ENCODE results near the gene GABARAPL2.

Gene GABARAPL2

GRCh38 chr16:75578725-75579124 is 12.5 kb downstream of the GABARAPL2 start:
- ATAC-seq, result no peak
- TF ChIP-seq ZNF70 (CRISPR knock-in tag; IDR thresholded peaks at IDR 0.05), result no peak
- TF ChIP-seq ZFP30 (CRISPR knock-in tag; IDR thresholded peaks at IDR 0.05), result no peak
- no peak for TF ChIP-seq CSRNP3 (CRISPR knock-in tag; IDR thresholded peaks at IDR 0.05)
- TF ChIP-seq POU6F1 (CRISPR knock-in tag; IDR thresholded peaks at IDR 0.05; ENCODE audit: borderline replicate concordance, low read depth), result no peak
- TF ChIP-seq TSHZ2 (CRISPR knock-in tag; IDR thresholded peaks at IDR 0.05), result no peak
- TF ChIP-seq ZC3H10 (CRISPR knock-in tag; IDR thresholded peaks at IDR 0.05), result no peak
- no peak for TF ChIP-seq PATZ1 (CRISPR knock-in tag; IDR thresholded peaks at IDR 0.05; ENCODE audit: borderline replicate concordance)
- TF ChIP-seq BACH2 (CRISPR knock-in tag; IDR thresholded peaks at IDR 0.05; ENCODE audit: borderline replicate concordance), result no peak
- TF ChIP-seq SNAI2 (CRISPR knock-in tag; IDR thresholded peaks at IDR 0.05), result no peak
- TF ChIP-seq CREB5 (CRISPR knock-in tag; IDR thresholded peaks at IDR 0.05; ENCODE audit: low read depth), result no peak
- TF ChIP-seq GLIS3 (CRISPR knock-in tag; IDR thresholded peaks at IDR 0.05), result no peak

GRCh38 chr16:75579281-75579834 is 13.2 kb downstream of the GABARAPL2 start:
- ATAC-seq, result no peak

More at GRCh38 chr16:75579281-75579834, 13.2 kb downstream of the GABARAPL2 start:
- no peak for TF ChIP-seq ARNTL (CRISPR knock-in tag; IDR thresholded peaks at IDR 0.05; ENCODE audit: borderline replicate concordance, low read depth)
- TF ChIP-seq ESRRG (CRISPR knock-in tag; IDR thresholded peaks at IDR 0.05), result no peak
- TF ChIP-seq ZFP3 (CRISPR knock-in tag; IDR thresholded peaks at IDR 0.05), result no peak
- no peak for TF ChIP-seq ZC3H10 (CRISPR knock-in tag; IDR thresholded peaks at IDR 0.05)
- no peak for TF ChIP-seq PATZ1 (CRISPR knock-in tag; IDR thresholded peaks at IDR 0.05; ENCODE audit: borderline replicate concordance)
- no peak for TF ChIP-seq ISL1 (CRISPR knock-in tag; IDR thresholded peaks at IDR 0.05)
- TF ChIP-seq ZNF565 (CRISPR knock-in tag; conservative IDR thresholded peaks at IDR 0.05; ENCODE audit: low read depth), result no peak
- TF ChIP-seq CREB5 (CRISPR knock-in tag; IDR thresholded peaks at IDR 0.05; ENCODE audit: low read depth), result no peak
- no peak for TF ChIP-seq BACH2 (CRISPR knock-in tag; IDR thresholded peaks at IDR 0.05; ENCODE audit: borderline replicate concordance)
- TF ChIP-seq CSRNP3 (CRISPR knock-in tag; IDR thresholded peaks at IDR 0.05), result no peak
- no peak for TF ChIP-seq TOX (CRISPR knock-in tag; IDR thresholded peaks at IDR 0.05; ENCODE audit: borderline replicate concordance)
